GM12878 (cell line): ENCODE results near the gene METTL16. TPM values are rescaled to one million over a fixed set of nuclear protein-coding genes. Genes with fewer than 3 reads are reported as not detected.

Source experiments
- BMI1 ChIP-seq: fragments of 450-650 bp; IDR thresholded peaks from 2 replicates; pipeline ENCODE4 v1.6.1; 2016; ENCODE audit warnings: mild to moderate bottlenecking, moderate library complexity, borderline replicate concordance
- CBFB ChIP-seq: IDR thresholded peaks from 2 replicates; pipeline ENCODE4 v1.6.1; 2016; ENCODE audit warnings: antibody characterized with exemption, low read depth
- EGR1 ChIP-seq, 2 experiments: IDR thresholded peaks; 1 replicate in 1 of 2; 2 replicates in 1 of 2; pipeline ENCODE4 v1.6.1; 2011 to 2012; ENCODE audit warnings: low read depth in 2 of 2, low read length in 2 of 2, borderline replicate concordance in 1 of 2, mild to moderate bottlenecking in 1 of 2, moderate library complexity in 1 of 2
- GATAD2B ChIP-seq: fragments of 450-650 bp; conservative IDR thresholded peaks from 2 replicates; pipeline ENCODE4 v1.6.1; 2017; ENCODE audit warnings: low read depth, mild to moderate bottlenecking, moderate library complexity
- HDAC6 ChIP-seq: fragments of 200-600 bp; sonication (generic); IDR thresholded peaks from one replicate; pipeline ENCODE4 v1.8.0; 2017; ENCODE audit warnings: antibody characterized with exemption; ENCODE audit not compliant: unreplicated experiment
- JUND ChIP-seq: IDR thresholded peaks from 2 replicates; pipeline ENCODE4 v1.6.1; 2012; ENCODE audit warnings: low read depth, mild to moderate bottlenecking, low read length, improper control_type of control experiment, moderate library complexity
- MTA3 ChIP-seq: IDR thresholded peaks from 2 replicates; pipeline ENCODE4 v1.6.1; 2012; ENCODE audit warnings: low read length, inconsistent platforms, borderline replicate concordance
- NFIC ChIP-seq: IDR thresholded peaks from 2 replicates; pipeline ENCODE4 v1.6.1; 2012; ENCODE audit warnings: low read depth, mild to moderate bottlenecking, inconsistent platforms, low read length, moderate library complexity
- NRF1 ChIP-seq: conservative IDR thresholded peaks from 2 replicates; pipeline ENCODE4 v1.6.1; 2011; ENCODE audit warnings: mild to moderate bottlenecking, low read depth, low read length, improper control_type of control experiment
- PAX8 ChIP-seq: fragments of 450-650 bp; IDR thresholded peaks from 2 replicates; pipeline ENCODE4 v1.6.1; 2017; ENCODE audit warnings: mild to moderate bottlenecking, moderate library complexity
- RB1 ChIP-seq: fragments of 450-650 bp; formaldehyde crosslinking; IDR thresholded peaks from 2 replicates; pipeline ENCODE4 v1.6.1; 2017; ENCODE audit warnings: mild to moderate bottlenecking, borderline replicate concordance
- SIX5 ChIP-seq: IDR thresholded peaks from 2 replicates; pipeline ENCODE4 v1.6.1; 2011; ENCODE audit warnings: mild to moderate bottlenecking, low read depth, low read length, moderate library complexity; ENCODE audit not compliant: severe bottlenecking
- SMAD5 ChIP-seq: IDR thresholded peaks from 2 replicates; pipeline ENCODE4 v1.6.1; 2016; ENCODE audit warnings: antibody characterized with exemption, low read depth
- STAT1 ChIP-seq: fragments of 450-650 bp; conservative IDR thresholded peaks from 2 replicates; pipeline ENCODE4 v1.6.1; 2014; ENCODE audit warnings: antibody characterized with exemption, mild to moderate bottlenecking
- ZZZ3 ChIP-seq: IDR thresholded peaks from 2 replicates; pipeline ENCODE4 v1.6.1; 2011; ENCODE audit warnings: low read depth; ENCODE audit not compliant: control insufficient read depth, insufficient read length
- polyA plus RNA-seq, 11 experiments: library from polyadenylated mRNA; depleted of rRNA in 4 of 11; unstranded in 6 of 11; stranded (reverse) in 5 of 11; fragments of >200 nt; fragmentation: Nextera tagmentation in 4 of 11; fragmentation: Illumina TruSeq in 1 of 11; extraction: Ambion mirVana in 4 of 11; extraction: Trizol in 1 of 11; gene quantifications; 1 replicate in 1 of 11; 2 replicates in 10 of 11; pipeline versions ENCODE4 v1.2.1 to v1.2.3, GENCODE V29; 2011 to 2016; ENCODE audit warnings: inconsistent platforms in 2 of 11, missing spikeins in 2 of 11, low read depth in 1 of 11
- total RNA-seq, 4 experiments: library from RNA; depleted of rRNA in 3 of 4; stranded (reverse); fragments of >200 nt in 3 of 4; fragmentation: Illumina TruSeq in 1 of 4; extraction: Trizol in 1 of 4; gene quantifications; 2 replicates each; pipeline versions ENCODE4 v1.2.1 to v1.2.3, GENCODE V29; 2013 to 2021
- TF ChIP-seq, protein P1 (sequence below): fragments of 450-650 bp; conservative IDR thresholded peaks from 2 replicates; pipeline ENCODE4 v1.6.1; 2017; ENCODE audit warnings: mild to moderate bottlenecking, moderate library complexity
- TF ChIP-seq, protein P2 (sequence below): IDR thresholded peaks from 2 replicates; pipeline ENCODE4 v1.6.1; 2011; ENCODE audit warnings: mild to moderate bottlenecking, low read depth, low read length, moderate library complexity; ENCODE audit not compliant: insufficient replicate concordance
- TF ChIP-seq, protein P3 (sequence below): fragments of 450-650 bp; IDR thresholded peaks from 2 replicates; pipeline ENCODE4 v1.6.1; 2018; ENCODE audit warnings: borderline replicate concordance, mild to moderate bottlenecking; ENCODE audit not compliant: partially characterized antibody
- TF ChIP-seq, protein P4 (sequence below): fragments of 450-650 bp; formaldehyde crosslinking; IDR thresholded peaks from 2 replicates; pipeline ENCODE4 v1.4.0; 2020; ENCODE audit warnings: mild to moderate bottlenecking, moderate library complexity

Gene METTL16
- total and polyA plus RNA-seq, 10 of the 15 experiments (the other 5 are each of a cell fraction or from before 2014, with no cell fraction given), result 15.6 to 34.3 (median 23.7) TPM

DNA sequence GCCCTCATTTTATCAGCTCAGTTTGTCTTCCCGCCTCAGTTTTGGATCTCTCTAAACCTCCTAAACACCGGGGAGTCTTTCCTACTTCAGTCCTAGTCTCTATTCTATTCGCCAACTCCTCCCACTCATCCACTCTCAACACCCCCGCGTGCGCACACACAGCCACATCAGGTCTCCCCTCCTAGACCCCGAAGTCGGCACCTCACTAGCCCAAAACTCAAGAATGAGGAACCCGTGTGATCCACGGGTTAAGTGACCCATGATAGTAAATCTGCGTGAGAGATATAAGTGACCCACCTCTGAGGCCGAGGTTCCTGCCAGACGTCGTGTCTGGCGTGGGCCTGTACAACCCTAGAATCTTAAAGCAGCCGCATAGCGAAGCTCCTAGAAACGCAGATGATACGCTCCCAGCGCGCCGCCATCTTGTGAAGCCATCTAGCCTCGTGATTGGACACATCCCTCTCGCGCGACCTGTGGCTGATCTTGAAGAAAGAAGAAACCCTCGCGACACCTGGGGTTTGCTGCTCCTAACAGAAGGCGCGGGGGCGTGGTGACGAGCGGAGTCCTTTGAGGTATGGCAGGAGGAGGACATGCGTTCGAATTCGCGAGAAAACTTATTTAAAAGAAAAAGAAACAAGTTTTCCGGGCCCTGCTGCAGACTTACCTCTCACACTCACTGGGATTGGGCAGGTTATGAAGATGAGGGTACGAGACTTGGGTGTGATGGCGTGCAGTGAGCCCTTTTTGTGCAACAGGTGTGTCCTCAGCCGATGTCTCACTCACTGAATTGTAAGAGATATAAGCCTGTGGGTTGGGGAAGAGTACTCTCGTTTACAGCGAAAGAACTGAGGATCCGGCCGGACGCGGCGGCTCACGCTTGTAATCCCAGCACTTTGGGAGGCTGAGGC lies at the start of gene METTL16 (continued):
- TF ChIP-seq, protein P1, sequence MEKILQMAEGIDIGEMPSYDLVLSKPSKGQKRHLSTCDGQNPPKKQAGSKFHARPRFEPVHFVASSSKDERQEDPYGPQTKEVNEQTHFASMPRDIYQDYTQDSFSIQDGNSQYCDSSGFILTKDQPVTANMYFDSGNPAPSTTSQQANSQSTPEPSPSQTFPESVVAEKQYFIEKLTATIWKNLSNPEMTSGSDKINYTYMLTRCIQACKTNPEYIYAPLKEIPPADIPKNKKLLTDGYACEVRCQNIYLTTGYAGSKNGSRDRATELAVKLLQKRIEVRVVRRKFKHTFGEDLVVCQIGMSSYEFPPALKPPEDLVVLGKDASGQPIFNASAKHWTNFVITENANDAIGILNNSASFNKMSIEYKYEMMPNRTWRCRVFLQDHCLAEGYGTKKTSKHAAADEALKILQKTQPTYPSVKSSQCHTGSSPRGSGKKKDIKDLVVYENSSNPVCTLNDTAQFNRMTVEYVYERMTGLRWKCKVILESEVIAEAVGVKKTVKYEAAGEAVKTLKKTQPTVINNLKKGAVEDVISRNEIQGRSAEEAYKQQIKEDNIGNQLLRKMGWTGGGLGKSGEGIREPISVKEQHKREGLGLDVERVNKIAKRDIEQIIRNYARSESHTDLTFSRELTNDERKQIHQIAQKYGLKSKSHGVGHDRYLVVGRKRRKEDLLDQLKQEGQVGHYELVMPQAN, result peak; percentile 75
- TF ChIP-seq MTA3 (no peak), EGR1 (IDR thresholded peaks at IDR 0.05; ENCODE audit: borderline replicate concordance in 1 of 2, low read depth in 2 of 2, low read length in 2 of 2) (peak in 1 of 2 experiments; percentile 95; a peak in 2 of 3 replicates), HDAC6 (peak; percentile 68), BMI1 (0 out of 2 replicates have a peak, but pooled peaks have one; percentile 13), GATAD2B (no peak), ZZZ3 (no peak), SMAD5 (peak; percentile 91), CBFB (peak; percentile 89), STAT1 (no peak), SIX5 (peak; percentile 32), NFIC (peak; percentile 41; the same call in 1 of the 2 replicates), RB1 (no peak), JUND (no peak), PAX8 (peak; percentile 54; the same call in 1 of the 2 replicates), NRF1 (no peak)
- TF ChIP-seq, protein P2, sequence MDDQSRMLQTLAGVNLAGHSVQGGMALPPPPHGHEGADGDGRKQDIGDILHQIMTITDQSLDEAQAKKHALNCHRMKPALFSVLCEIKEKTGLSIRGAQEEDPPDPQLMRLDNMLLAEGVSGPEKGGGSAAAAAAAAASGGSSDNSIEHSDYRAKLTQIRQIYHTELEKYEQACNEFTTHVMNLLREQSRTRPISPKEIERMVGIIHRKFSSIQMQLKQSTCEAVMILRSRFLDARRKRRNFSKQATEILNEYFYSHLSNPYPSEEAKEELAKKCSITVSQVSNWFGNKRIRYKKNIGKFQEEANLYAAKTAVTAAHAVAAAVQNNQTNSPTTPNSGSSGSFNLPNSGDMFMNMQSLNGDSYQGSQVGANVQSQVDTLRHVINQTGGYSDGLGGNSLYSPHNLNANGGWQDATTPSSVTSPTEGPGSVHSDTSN, result no peak
- TF ChIP-seq, protein P3, sequence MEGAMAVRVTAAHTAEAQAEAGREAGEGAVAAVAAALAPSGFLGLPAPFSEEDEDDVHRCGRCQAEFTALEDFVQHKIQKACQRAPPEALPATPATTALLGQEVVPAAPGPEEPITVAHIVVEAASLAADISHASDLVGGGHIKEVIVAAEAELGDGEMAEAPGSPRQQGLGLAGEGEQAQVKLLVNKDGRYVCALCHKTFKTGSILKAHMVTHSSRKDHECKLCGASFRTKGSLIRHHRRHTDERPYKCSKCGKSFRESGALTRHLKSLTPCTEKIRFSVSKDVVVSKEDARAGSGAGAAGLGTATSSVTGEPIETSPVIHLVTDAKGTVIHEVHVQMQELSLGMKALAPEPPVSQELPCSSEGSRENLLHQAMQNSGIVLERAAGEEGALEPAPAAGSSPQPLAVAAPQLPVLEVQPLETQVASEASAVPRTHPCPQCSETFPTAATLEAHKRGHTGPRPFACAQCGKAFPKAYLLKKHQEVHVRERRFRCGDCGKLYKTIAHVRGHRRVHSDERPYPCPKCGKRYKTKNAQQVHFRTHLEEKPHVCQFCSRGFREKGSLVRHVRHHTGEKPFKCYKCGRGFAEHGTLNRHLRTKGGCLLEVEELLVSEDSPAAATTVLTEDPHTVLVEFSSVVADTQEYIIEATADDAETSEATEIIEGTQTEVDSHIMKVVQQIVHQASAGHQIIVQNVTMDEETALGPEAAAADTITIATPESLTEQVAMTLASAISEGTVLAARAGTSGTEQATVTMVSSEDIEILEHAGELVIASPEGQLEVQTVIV, result no peak
- TF ChIP-seq, protein P4, sequence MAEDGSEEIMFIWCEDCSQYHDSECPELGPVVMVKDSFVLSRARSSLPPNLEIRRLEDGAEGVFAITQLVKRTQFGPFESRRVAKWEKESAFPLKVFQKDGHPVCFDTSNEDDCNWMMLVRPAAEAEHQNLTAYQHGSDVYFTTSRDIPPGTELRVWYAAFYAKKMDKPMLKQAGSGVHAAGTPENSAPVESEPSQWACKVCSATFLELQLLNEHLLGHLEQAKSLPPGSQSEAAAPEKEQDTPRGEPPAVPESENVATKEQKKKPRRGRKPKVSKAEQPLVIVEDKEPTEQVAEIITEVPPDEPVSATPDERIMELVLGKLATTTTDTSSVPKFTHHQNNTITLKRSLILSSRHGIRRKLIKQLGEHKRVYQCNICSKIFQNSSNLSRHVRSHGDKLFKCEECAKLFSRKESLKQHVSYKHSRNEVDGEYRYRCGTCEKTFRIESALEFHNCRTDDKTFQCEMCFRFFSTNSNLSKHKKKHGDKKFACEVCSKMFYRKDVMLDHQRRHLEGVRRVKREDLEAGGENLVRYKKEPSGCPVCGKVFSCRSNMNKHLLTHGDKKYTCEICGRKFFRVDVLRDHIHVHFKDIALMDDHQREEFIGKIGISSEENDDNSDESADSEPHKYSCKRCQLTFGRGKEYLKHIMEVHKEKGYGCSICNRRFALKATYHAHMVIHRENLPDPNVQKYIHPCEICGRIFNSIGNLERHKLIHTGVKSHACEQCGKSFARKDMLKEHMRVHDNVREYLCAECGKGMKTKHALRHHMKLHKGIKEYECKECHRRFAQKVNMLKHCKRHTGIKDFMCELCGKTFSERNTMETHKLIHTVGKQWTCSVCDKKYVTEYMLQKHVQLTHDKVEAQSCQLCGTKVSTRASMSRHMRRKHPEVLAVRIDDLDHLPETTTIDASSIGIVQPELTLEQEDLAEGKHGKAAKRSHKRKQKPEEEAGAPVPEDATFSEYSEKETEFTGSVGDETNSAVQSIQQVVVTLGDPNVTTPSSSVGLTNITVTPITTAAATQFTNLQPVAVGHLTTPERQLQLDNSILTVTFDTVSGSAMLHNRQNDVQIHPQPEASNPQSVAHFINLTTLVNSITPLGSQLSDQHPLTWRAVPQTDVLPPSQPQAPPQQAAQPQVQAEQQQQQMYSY, result no peak
